HepG2 (cell line): ENCODE results near the gene HLA-DMB. TPM values are rescaled to one million over a fixed set of nuclear protein-coding genes. Genes with fewer than 3 reads are reported as not detected.

Source experiments
- ATF3 ChIP-seq: sonication (generic); formaldehyde crosslinking; IDR thresholded peaks from 2 replicates; pipeline ENCODE4 v1.4.0; 2020; ENCODE audit warnings: missing genetic modification reagents
- BCL6 ChIP-seq: IDR thresholded peaks from 2 replicates; pipeline ENCODE4 v1.6.1; 2016; ENCODE audit warnings: missing genetic modification reagents, missing compliant biosample characterization
- KDM4B ChIP-seq: sonication (generic); formaldehyde crosslinking; IDR thresholded peaks from 2 replicates; pipeline ENCODE4 v1.4.0; 2020; ENCODE audit warnings: missing genetic modification reagents
- MIXL1 ChIP-seq: IDR thresholded peaks from 2 replicates; pipeline ENCODE4 v1.6.1; 2016
- PBX2 ChIP-seq: IDR thresholded peaks from 2 replicates; pipeline ENCODE4 v1.6.1; 2016; ENCODE audit warnings: control low read depth
- PCBP1 ChIP-seq: fragments of 200-400 bp; formaldehyde crosslinking; IDR thresholded peaks from 2 replicates; pipeline ENCODE4 v1.6.1; 2017; ENCODE audit warnings: mild to moderate bottlenecking, low read depth, low read length, borderline replicate concordance
- POLR2AphosphoS5 ChIP-seq: IDR thresholded peaks from 2 replicates; pipeline ENCODE4 v1.6.1; 2012; ENCODE audit warnings: low read depth, low read length
- PPARG ChIP-seq: conservative IDR thresholded peaks from 2 replicates; pipeline ENCODE4 v1.6.1; 2016; ENCODE audit warnings: missing biosample characterization, missing genetic modification reagents
- STAG1 ChIP-seq: sonication (generic); formaldehyde crosslinking; IDR thresholded peaks from 2 replicates; pipeline ENCODE4 v1.4.0; 2020; ENCODE audit warnings: missing genetic modification reagents
- THAP8 ChIP-seq: sonication (generic); formaldehyde crosslinking; IDR thresholded peaks from 2 replicates; pipeline ENCODE4 v1.5.1; 2020; ENCODE audit warnings: missing genetic modification reagents, mild to moderate bottlenecking, borderline replicate concordance
- TP53 ChIP-seq: sonication (generic); formaldehyde crosslinking; conservative IDR thresholded peaks from 2 replicates; pipeline ENCODE4 v1.4.0; 2020; ENCODE audit warnings: missing genetic modification reagents
- ZBTB26 ChIP-seq: IDR thresholded peaks from 2 replicates; pipeline ENCODE4 v1.6.1; 2016; ENCODE audit warnings: missing compliant biosample characterization, missing genetic modification reagents, borderline replicate concordance
- ZBTB42 ChIP-seq: sonication (generic); formaldehyde crosslinking; IDR thresholded peaks from 2 replicates; pipeline ENCODE4 v1.5.0; 2020; ENCODE audit warnings: mild to moderate bottlenecking, missing genetic modification reagents
- ZFP90 ChIP-seq: sonication (generic); formaldehyde crosslinking; IDR thresholded peaks from 2 replicates; pipeline ENCODE4 v1.8.0; 2022; ENCODE audit warnings: missing genetic modification reagents, mild to moderate bottlenecking, inconsistent platforms, borderline replicate concordance
- ZNF17 ChIP-seq: sonication (generic); formaldehyde crosslinking; IDR thresholded peaks from 2 replicates; pipeline ENCODE4 v1.5.0; 2020; ENCODE audit warnings: mild to moderate bottlenecking, missing genetic modification reagents
- ZNF234 ChIP-seq: sonication (generic); formaldehyde crosslinking; conservative IDR thresholded peaks from 2 replicates; pipeline ENCODE4 v1.5.1; 2020; ENCODE audit warnings: mild to moderate bottlenecking, missing genetic modification reagents
- ZNF235 ChIP-seq: sonication (generic); formaldehyde crosslinking; IDR thresholded peaks from 2 replicates; pipeline ENCODE4 v1.8.1; 2023; ENCODE audit warnings: mild to moderate bottlenecking, missing genetic modification reagents, borderline replicate concordance
- ZNF598 ChIP-seq: sonication (generic); formaldehyde crosslinking; IDR thresholded peaks from 2 replicates; pipeline ENCODE4 v1.5.1; 2020; ENCODE audit warnings: mild to moderate bottlenecking, missing genetic modification reagents, borderline replicate concordance
- ZNF616 ChIP-seq: sonication (generic); formaldehyde crosslinking; IDR thresholded peaks from 2 replicates; pipeline ENCODE4 v1.5.0; 2020; ENCODE audit warnings: low read depth, mild to moderate bottlenecking, missing genetic modification reagents
- ZNF747 ChIP-seq: sonication (generic); formaldehyde crosslinking; IDR thresholded peaks from 2 replicates; pipeline ENCODE4 v1.8.1; 2023; ENCODE audit warnings: missing genetic modification reagents, mild to moderate bottlenecking, borderline replicate concordance
- polyA plus RNA-seq, 8 experiments: library from polyadenylated mRNA; depleted of rRNA in 3 of 8; stranded (reverse) in 7 of 8; unstranded in 1 of 8; fragments of >200 nt; fragmentation: Illumina TruSeq in 4 of 8; extraction: Trizol in 4 of 8; gene quantifications; 2 replicates each; pipeline versions ENCODE4 v1.2.1 to v1.2.3, GENCODE V29; 2011 to 2016; ENCODE audit warnings: low read depth in 4 of 8, missing spikeins in 1 of 8, mixed read lengths in 1 of 8; ENCODE audit not compliant: insufficient read depth in 1 of 8
- total RNA-seq, 5 experiments: library from RNA; depleted of rRNA; stranded (reverse); fragments of >200 nt; fragmentation: Illumina TruSeq; extraction: Trizol; gene quantifications; 2 replicates each; pipeline ENCODE4 v1.2.3, GENCODE V29; 2016; ENCODE audit warnings: low read depth in 1 of 5

The HLA-DMB gene
- total and polyA plus RNA-seq, 2 of the 13 experiments (the other 11 are each of a cell fraction or from before 2014, with no cell fraction given), result not detected

GRCh38 chr6:32894085-32895005 lies 46.5 kb downstream of the HLA-DMB start (continued):
- TF ChIP-seq ZBTB26 (CRISPR knock-in tag) (peak; percentile 85), ZNF234 (CRISPR knock-in tag) (no peak), ZNF17 (CRISPR knock-in tag) (no peak), ZBTB42 (CRISPR knock-in tag) (peak; percentile 59; the same call in 1 of the 2 replicates), POLR2AphosphoS5 (peak; percentile 92), PCBP1 (0 out of 2 replicates have a peak, but pooled peaks have one; percentile 55), KDM4B (CRISPR knock-in tag) (no peak), THAP8 (CRISPR knock-in tag) (no peak), ZNF616 (CRISPR knock-in tag) (no peak), STAG1 (no peak), ZNF235 (CRISPR knock-in tag) (no peak), PBX2 (peak; percentile 97), ATF3 (CRISPR knock-in tag) (no peak), ZNF598 (CRISPR knock-in tag) (peak; percentile 99; the same call in 1 of the 2 replicates), ZNF747 (CRISPR knock-in tag) (peak; percentile 90; the same call in 1 of the 2 replicates), MIXL1 (CRISPR knock-in tag) (peak; percentile 68), BCL6 (0 out of 2 replicates have a peak, but pooled peaks have one; percentile 7), TP53 (CRISPR knock-in tag) (no peak), ZFP90 (no peak), PPARG (CRISPR knock-in tag) (no peak)
